Upper lobe of left lung (tissue), 6 donors: ENCODE results near the gene RS1. TPM values are rescaled to one million over a fixed set of nuclear protein-coding genes. Genes with fewer than 3 reads are reported as not detected.

Experiments
- ATAC-seq, 2 donors: fragments of 200-7000 bp; cut with Tn5 transposase; one replicate each; pipeline ENCODE4 v1.9.1; 2022; ENCODE audit warnings: mild to moderate bottlenecking in 2 of 2, moderate library complexity in 2 of 2; ENCODE audit not compliant: low FRiP score in 2 of 2
- DNase-seq, 2 donors: peaks; one replicate each; pipeline ENCODE4 v3.0.0-alpha.2; 2019 to 2020
- H3K27ac ChIP-seq, 4 donors: fragments of 200-600 bp; sonication (generic); one replicate each; pipeline ENCODE4 v1.5.1; 2016 to 2019
- H3K27me3 ChIP-seq, 4 donors: fragments of 200-600 bp; sonication (generic); one replicate each; pipeline ENCODE4 v1.5.1; 2017 to 2019
- H3K36me3 ChIP-seq, 4 donors: fragments of 200-600 bp; sonication (generic); one replicate each; pipeline ENCODE4 v1.5.1; 2016 to 2019
- H3K4me1 ChIP-seq, 4 donors: fragments of 200-600 bp; sonication (generic); one replicate each; pipeline ENCODE4 v1.5.1; 2018 to 2019
- H3K4me3 ChIP-seq, 4 donors: fragments of 200-600 bp; sonication (generic); one replicate each; pipeline ENCODE4 v1.5.1; 2017 to 2019; ENCODE audit warnings: mild to moderate bottlenecking in 2 of 4, moderate library complexity in 1 of 4
- H3K9me3 ChIP-seq, 4 donors: fragments of 200-600 bp; sonication (generic); one replicate each; pipeline ENCODE4 v1.5.1; 2018 to 2019
- EP300 ChIP-seq, 4 donors: sonication (generic); formaldehyde crosslinking; IDR thresholded peaks; one replicate each; pipeline ENCODE4 v1.5.1; 2017; ENCODE audit warnings: antibody characterized with exemption in 4 of 4, control low read depth in 2 of 4
- POLR2A ChIP-seq, 4 donors: fragments of 450-650 bp; IDR thresholded peaks; one replicate each; pipeline ENCODE4 v1.5.1; 2016 to 2017; ENCODE audit warnings: antibody characterized with exemption in 4 of 4, mild to moderate bottlenecking in 2 of 4
- POLR2AphosphoS5 ChIP-seq, 2 donors: sonication (generic); formaldehyde crosslinking; IDR thresholded peaks; one replicate each; pipeline ENCODE4 v1.5.1; 2017; ENCODE audit warnings: antibody characterized with exemption in 2 of 2
- WGBS, 2 donors: methylation state at CpG; one replicate each; pipeline ENCODE4 v1.1.5; 2017 to 2018; 5-methylcytosine and 5-hydroxymethylcytosine counted together
- total RNA-seq, 6 donors: library from RNA; depleted of rRNA in 4 of 6; stranded (reverse); fragments of >200 nt in 4 of 6; gene quantifications; one replicate each; pipeline versions ENCODE4 v1.1.0 to v1.2.1, GENCODE V29; 2016 to 2021
- TF ChIP-seq, protein P1 (sequence below), 6 experiments: fragments of 450-650 bp in 4 of 6; fragments of 200-600 bp in 2 of 6; sonication (generic) in 2 of 6; IDR thresholded peaks; one replicate each; pipeline ENCODE4 v1.5.1; 2016 to 2019; ENCODE audit warnings: antibody characterized with exemption in 6 of 6
- donor health status: DM: no; HTN: no; CAD: no; lungs with moderate emphysema.
- donor health status: DM: no; HTN: yes; CAD: no; lungs with severe emphysema.

RS1 gene
- total RNA-seq, 6 donors from 2014 or later: 1.0 to 6.7 (median 4.9) TPM

DNA sequence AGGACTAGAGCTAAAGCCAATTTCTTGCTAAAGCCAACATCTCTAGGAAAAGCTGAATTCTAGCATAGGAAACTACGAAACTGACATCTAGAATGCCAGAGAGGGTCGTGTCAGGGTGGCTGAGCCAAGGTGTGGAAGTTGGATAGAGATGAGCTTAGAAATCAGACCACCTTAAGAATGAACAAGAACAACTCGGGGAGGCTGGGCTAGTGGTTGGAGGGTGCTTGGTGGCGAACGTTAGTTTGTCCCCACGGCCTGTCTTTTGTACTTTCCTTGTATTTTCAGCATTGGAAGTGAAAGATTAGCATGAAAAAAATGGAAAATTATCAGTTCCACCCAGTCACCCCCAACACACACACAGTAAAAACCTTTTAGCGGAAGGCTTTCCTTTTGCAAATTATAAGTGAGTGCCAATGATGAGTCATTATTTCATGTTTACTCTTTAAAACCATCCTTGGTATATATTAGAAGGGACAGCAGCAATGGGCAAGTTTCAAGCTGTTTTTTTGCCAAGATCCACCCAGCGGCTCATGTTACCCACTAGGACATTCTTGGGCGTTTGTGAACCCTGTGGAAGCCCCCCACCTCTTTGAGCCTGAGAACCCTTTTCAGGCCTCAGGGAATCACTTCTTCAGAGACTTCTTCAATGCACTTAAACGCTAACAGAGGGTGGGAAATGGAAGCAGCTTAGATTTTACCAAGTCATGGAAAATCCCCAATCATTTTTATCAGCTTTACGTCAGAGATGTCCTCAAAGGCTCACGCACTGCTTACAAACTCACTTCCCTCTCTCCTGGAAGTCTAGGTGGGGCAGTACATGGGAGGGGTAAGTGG is 30.7 kb upstream of the RS1 start:
- ATAC-seq: no peak
- 51 to 59% methylated on average over 12 of the region's 12 CpGs for WGBS, 2 donors
- Histone ChIP-seq H3K9me3 (no peaks in the 10 kb centered on the region), H3K36me3 (no peaks in the 10 kb centered on the region), H3K4me1 (peaks cover 0 to 13% (median 6%) of the 10 kb centered on the region in 4 donors), H3K27me3 (no peaks in the 10 kb centered on the region), H3K27ac (peak overlapping the region; percentile 61 to 81 (median 72)), H3K4me3 (no peak overlapping the region)
- no peak for DNase-seq
- TF ChIP-seq POLR2A (IDR thresholded peaks at IDR 0.05) (no peak), EP300 (IDR thresholded peaks at IDR 0.05) (peak; percentile 42 to 85 (median 70)), POLR2AphosphoS5 (IDR thresholded peaks at IDR 0.05) (peak in 1 of 2 donors; percentile 25)
- TF ChIP-seq, protein P1, sequence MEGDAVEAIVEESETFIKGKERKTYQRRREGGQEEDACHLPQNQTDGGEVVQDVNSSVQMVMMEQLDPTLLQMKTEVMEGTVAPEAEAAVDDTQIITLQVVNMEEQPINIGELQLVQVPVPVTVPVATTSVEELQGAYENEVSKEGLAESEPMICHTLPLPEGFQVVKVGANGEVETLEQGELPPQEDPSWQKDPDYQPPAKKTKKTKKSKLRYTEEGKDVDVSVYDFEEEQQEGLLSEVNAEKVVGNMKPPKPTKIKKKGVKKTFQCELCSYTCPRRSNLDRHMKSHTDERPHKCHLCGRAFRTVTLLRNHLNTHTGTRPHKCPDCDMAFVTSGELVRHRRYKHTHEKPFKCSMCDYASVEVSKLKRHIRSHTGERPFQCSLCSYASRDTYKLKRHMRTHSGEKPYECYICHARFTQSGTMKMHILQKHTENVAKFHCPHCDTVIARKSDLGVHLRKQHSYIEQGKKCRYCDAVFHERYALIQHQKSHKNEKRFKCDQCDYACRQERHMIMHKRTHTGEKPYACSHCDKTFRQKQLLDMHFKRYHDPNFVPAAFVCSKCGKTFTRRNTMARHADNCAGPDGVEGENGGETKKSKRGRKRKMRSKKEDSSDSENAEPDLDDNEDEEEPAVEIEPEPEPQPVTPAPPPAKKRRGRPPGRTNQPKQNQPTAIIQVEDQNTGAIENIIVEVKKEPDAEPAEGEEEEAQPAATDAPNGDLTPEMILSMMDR (IDR thresholded peaks at IDR 0.05): no peak

DNA sequence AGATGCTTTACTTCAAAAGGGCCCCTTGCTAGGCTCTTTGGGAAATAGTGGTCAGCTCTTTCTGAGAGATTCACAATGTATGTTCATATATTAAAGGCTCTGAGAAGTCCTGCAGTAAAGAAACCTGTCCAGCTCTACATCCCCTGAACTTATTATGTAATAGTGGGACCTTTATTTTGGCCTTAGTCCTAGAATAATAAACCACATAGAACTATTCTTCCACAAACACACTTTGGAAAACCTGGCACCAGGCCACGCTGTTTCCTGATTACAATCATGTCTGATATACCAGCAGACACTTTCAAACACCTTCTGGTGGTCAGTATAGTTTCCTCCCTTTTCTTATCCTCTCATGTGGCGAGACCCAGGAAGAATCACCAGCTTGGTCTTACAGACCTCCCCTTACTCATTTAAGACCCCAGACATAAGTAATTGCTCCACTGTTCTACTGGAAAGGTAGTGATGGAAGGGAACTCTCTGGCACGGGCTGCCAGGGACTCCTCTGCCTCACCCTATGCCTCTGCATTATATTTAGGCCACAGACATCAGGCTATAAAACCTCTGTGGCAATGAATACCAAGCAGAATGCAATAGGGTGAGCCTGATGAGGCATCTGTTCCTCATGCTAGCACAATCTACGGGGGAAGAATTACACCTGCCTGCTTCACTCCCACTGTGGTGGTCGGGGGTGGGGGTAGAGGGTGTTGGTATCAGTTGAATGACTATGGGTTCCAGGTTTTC is 29.9 kb upstream of the RS1 start:
- Histone ChIP-seq H3K27ac (peak overlapping the region; percentile 61 to 81 (median 72)), H3K4me3 (no peak overlapping the region), H3K4me1 (peaks cover 0 to 13% (median 6%) of the 10 kb centered on the region in 4 donors), H3K36me3 (no peaks in the 10 kb centered on the region), H3K9me3 (no peaks in the 10 kb centered on the region), H3K27me3 (no peaks in the 10 kb centered on the region)
- WGBS, 2 donors: 69 to 70% methylated on average over 3 to 5 of the region's 5 CpGs
- TF ChIP-seq, protein P1 (IDR thresholded peaks at IDR 0.05): no peak
- TF ChIP-seq POLR2A (IDR thresholded peaks at IDR 0.05) (no peak), POLR2AphosphoS5 (IDR thresholded peaks at IDR 0.05) (no peak), EP300 (IDR thresholded peaks at IDR 0.05) (no peak)
- peak in 1 of 2 donors; percentile 48 for DNase-seq
- ATAC-seq: no peak

DNA sequence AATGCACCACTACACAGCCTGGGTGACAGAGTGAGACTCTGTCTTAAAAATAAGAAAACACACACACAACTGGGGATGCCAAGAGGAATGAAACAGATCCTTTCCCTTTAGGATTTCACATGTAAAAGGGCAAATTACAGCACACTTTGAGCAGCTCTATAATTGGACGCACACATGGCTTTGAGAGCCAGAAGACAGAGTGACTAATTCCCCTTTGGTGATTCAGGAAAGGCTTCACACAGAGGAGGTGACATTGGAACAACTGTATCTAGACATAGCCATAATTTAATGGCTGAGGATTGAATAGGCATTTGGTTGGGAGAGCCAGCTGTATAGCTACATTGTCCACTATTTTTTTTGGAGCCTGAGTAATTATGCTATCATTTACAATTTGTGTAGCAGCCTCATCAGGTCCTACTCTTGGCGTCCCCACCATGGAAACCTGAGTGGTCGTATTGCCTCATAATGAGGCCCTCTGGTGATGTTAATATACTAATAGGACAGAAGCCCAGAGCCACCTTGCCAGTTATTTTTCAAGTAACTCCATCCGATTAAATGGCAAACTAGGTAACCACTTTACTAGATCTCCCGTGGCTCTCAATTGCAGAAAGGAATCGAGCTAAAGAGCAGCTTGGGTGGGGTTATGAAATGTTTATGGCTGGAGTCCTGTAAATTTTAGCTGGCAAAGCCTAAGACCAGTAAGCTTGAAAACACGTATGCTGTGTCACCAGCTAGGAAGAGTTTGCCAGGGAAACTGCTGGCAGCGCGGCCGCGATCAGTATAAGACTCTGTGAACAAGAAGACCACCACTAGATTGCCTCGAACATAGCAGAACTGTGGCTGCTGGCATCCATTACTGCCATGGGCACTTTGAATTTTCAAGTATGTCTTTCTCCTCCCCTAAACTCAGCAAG is 27.1 kb upstream of the RS1 start:
- TF ChIP-seq, protein P1 (IDR thresholded peaks at IDR 0.05): no peak
- TF ChIP-seq POLR2AphosphoS5 (IDR thresholded peaks at IDR 0.05): no peak
- TF ChIP-seq POLR2A (IDR thresholded peaks at IDR 0.05): no peak
- TF ChIP-seq EP300 (IDR thresholded peaks at IDR 0.05): no peak
- H3K9me3 ChIP-seq: no peaks in the 10 kb centered on the region
- 82% methylated on average over 6 to 12 of the region's 12 CpGs for WGBS, 2 donors
- H3K36me3 ChIP-seq: no peaks in the 10 kb centered on the region
- no peak for ATAC-seq
- no peak overlapping the region for H3K4me3 ChIP-seq
- DNase-seq: no peak
- H3K27me3 ChIP-seq: no peaks in the 10 kb centered on the region
- peaks cover 0 to 13% (median 6%) of the 10 kb centered on the region in 4 donors for H3K4me1 ChIP-seq
- H3K27ac ChIP-seq: no peak overlapping the region

DNA sequence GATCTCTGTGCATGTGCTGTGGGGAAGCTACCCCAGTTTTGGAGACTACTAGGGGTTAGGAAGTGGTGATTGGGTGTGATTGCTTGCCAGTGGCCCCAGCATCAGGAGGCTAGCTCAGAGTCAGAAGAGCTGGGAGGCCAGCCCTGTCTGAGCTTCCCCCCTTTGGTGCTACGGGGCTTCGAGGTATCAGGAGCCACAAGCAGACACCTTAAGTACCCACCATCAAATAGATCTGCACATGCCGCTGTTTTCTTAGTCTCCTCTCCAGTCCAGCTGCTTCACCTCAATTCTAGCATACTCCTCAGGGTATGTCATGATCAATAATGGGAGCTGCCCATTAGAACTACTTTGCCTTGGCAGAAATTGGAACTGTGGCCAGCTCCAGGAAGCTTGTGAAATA is 24.7 kb upstream of the RS1 start:
- no peak for ATAC-seq
- TF ChIP-seq POLR2A (IDR thresholded peaks at IDR 0.05) (no peak), POLR2AphosphoS5 (IDR thresholded peaks at IDR 0.05) (no peak), EP300 (IDR thresholded peaks at IDR 0.05) (no peak)
- TF ChIP-seq, protein P1 (IDR thresholded peaks at IDR 0.05): no peak

More for the DNA sequence above, 24.7 kb upstream of the RS1 start:
- 89 to 100% methylated on average over 3 of the region's 3 CpGs for WGBS, 2 donors
- Histone ChIP-seq H3K9me3 (no peaks in the 10 kb centered on the region), H3K4me1 (peaks cover 0 to 4% (median 0%) of the 10 kb centered on the region in 4 donors), H3K27ac (no peak overlapping the region), H3K4me3 (no peak overlapping the region), H3K27me3 (no peaks in the 10 kb centered on the region), H3K36me3 (no peaks in the 10 kb centered on the region)
- DNase-seq: no peak
